GM21423 (cell line): ENCODE data around the gene SLC1A1.
"Not testable (repeated sequence)": the region's sequence is repeated elsewhere in the genome, so short reads cannot be mapped to it uniquely, and the experiment has no call there.

Source experiments
- ATAC-seq: cut with Tn5 transposase; IDR thresholded peaks from one replicate; pipeline ENCODE4 v1.9.1; 2021; ENCODE audit warnings: mild to moderate bottlenecking, moderate library complexity; ENCODE audit not compliant: unreplicated experiment

SLC1A1 gene

DNA sequence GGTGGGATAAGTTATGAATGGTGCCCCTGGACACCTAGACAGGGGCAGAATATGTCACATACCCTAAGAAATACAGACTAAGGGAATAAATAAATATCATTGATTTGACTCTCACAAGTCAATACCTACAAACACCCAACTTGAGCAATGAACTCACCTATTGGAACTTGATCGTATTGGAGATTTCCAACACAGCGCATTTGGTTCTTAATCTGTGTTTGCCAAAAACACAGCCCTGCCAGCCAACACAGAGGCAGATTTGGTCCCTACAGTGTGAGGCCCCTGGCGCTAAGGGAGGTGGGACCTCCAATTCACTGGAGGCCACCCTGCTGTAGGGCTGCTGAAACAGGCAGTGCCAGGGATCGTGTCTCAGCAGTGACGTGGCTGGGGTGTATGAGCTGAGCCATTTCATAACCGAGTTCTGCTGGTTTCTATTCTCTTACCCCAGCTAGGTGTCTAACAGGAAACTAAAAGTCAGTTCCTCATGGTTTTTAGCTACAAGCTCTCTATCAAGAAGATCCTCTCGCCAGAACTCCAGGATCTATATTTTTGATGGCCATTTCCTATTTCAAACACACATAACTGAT lies 84.5 kb downstream of the SLC1A1 start:
- ATAC-seq: no peak

DNA sequence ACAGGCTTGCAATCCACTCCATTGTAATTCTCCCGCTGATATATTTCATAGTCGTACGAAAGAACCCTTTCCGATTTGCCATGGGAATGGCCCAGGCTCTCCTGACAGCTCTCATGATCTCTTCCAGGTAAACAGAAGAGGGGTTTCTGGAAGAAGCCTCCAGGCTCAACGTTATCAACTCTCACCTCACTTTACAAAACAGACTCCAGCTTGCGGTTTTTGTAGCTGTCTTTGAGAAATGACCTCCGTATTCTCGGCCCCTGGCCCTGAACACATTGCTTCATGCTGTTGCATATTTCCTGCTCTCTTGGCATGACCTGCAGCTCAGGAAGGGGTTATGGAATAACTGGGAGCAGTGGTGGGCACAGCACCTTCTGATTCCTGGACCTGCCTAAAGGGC lies 85.7 kb downstream of the SLC1A1 start:
- ATAC-seq: no peak

DNA sequence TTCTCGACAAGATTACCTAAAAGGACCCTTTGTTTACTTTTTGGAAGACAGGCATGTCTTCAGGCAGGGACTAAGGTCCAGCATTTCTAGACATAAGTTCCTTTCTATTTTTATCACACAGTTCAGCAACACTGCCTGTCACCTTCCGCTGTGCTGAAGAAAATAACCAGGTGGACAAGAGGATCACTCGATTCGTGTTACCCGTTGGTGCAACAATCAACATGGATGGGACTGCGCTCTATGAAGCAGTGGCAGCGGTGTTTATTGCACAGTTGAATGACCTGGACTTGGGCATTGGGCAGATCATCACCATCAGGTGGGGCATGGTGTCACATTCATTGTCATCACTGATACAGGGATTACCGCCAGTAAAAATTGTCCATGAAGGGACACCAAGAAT lies 86.2 kb downstream of the SLC1A1 start:
- no peak for ATAC-seq

DNA sequence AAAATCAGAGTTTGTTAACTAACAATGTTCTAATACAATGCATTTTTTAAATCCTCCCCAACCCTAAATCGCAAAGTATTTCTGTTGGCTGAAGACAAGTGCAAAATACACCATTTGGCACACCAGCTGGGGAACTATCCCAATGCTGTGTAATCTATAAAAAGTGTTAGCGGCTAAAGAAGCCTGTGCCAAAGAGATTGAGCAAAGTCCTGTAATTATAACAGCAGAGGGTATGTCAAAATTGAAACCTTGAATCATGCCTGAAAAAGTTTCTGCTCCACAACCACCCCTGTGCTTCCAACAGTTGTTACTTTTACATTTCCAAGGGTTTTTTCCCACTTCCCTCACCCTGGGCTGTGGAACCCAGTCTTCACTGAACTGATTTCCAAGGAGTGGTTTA lies 88.7 kb downstream of the SLC1A1 start:
- no peak for ATAC-seq

DNA sequence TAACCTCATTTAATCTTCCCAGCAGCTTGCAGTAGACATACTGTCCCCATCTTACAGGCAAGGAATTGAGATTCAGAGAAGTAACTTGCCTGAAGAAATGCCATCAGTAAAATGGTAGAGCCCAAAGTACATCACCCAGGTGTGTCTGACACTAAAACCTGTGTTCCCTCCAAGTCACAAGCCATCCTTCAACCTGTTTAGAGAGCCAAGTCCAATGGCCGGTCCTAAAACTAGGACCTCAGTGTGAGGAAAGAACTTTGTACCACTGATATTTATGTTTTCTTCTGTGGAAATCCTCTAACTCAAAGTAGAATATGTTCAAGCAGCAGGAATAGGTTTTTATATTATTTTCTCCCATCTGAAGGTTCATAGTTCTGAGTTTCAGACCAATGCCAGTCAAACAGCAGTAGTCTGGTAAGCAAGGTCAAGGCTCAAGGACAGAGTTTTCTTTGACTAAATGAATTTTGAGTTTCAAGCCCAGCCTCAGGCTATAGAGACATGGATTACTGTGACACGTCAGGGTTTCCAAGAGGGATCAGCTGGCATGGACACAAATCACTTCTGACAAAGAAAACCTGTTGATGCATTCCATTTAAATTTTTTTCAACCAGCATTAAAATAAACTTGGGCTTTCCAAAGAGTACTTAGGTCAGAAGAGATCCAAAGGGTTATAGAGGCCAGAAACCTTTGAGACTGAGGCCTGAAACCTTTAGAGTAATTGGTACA lies 90.9 kb downstream of the SLC1A1 start:
- no peak for ATAC-seq

DNA sequence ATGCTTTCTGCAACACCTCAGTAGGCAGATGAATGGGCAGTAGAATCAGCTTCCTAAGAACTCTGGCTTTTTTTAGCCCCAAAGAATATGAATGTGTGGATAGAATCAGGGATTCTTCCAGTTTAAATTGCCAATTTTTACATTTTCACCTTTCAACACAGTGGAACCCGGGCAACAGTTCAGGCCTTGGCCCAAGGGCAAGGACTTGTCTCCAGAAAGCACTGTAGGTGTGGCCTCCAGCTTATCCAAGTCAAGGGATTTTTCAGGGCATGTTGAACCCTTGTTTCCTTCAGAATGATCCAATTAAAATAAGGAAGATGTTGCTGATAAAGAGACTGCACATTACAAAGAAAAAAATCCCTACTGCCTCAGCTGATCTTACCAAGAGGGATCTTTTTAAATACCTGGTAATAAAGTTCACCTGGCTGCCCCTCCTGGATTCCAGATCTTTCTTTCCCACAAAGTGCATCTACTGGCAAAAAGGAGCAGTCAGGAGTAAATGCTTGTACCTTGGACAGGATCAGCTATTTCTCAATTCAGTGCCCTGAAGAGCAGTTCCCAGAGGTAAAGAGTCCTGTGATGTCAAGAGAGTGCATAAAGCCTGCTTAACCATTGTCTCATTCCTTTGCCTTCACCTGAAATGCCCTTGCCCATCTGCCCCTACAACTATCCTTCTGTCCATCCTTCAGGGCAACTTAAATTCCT lies 91.7 kb downstream of the SLC1A1 start:
- no peak for ATAC-seq

DNA sequence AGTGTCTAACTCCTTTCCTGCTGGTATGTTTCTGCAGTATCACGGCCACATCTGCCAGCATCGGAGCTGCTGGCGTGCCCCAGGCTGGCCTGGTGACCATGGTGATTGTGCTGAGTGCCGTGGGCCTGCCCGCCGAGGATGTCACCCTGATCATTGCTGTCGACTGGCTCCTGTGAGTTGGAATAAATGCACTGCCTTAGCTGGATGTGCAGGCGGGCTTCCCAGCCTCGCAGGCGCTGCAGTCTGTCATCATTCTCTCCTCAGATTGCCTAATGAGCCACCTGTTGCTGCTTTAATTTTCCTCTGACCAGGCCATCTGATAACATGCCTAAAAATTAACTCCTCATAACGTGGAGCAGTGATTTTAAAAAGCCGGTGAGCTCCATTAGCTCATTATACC lies 92.7 kb downstream of the SLC1A1 start:
- no peak for ATAC-seq

DNA sequence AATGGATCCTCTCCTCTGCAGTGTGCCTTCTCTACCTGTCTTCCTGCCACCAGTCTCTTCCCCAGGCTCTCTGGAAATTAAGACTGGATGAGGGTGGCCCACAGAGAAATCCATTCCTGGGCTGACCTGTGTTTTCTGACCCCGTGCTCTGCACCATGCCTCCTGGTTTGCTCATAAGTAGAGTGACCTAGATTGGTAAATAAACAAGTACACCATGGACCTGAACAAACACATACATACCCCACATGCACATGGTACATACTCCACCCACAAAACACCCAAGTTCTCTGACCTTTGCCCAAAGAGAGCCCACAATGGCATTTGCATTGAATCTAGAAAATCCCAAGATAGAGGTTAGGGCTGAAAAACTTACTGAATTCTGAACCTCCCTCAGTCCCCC lies 94.4 kb downstream of the SLC1A1 start:
- no peak for ATAC-seq

DNA sequence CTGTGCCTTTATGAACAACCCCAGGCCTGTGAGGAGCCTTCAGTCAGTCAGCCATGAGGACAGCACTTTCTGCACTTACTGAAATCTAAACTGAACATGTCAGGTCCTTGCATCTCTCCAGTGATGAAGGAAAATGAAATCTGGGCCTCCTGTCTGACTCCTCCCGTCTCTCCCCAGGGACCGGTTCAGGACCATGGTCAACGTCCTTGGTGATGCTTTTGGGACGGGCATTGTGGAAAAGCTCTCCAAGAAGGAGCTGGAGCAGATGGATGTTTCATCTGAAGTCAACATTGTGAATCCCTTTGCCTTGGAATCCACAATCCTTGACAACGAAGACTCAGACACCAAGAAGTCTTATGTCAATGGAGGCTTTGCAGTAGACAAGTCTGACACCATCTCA lies 94.9 kb downstream of the SLC1A1 start:
- no peak for ATAC-seq

DNA sequence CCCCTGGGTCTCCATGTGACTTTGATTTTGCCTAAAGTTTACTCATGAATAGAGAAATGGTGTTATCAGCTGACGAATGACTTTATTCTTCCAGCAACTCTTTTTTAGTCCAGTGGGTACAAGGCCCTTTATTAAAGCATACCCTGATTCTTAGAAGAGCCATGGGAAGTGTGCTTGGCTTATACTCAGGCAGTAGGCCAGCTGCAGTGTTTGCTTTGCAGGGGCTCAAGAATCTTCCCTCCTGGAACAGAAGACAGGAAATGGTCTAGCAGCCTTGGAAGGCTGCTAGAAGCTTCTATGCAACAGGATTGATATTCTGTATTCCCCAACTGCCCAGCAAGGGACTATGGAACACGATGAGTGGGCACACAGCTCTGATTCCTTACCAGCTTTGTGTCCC lies 98.5 kb downstream of the SLC1A1 start:
- ATAC-seq: no peak

DNA sequence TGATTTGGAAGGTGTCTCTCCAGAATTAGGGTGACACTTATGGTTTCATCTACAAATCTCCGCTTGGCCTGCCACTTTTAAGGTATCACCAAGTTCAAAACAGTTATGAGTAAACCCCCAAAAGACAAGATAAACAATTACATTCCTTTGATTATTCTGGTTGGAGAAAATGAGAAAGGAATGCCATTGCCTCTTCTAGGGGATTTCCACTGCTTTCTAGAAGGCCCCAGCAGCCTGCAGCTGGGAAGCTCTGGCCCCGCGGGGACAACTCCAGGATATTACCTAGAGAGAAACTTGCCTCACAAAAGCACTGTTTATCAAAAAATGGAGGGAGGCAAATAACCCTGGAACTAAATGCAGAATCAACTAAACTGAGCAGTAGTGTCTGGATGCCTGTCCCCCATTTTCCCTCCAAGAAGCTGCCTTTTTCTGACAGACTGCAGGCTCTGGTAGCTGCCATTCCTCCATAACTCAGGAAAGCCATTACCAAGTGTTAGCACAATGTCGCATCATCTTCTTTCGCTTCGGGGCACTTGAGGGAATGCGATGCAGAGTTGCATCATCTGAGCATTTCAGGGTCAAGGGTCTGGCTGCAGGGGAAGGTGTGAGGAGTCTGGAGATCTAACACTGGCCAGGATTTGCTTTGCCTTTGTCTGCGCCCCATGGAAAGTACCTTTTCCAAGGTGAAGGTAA lies 100.3 kb downstream of the SLC1A1 start:
- no peak for ATAC-seq

DNA sequence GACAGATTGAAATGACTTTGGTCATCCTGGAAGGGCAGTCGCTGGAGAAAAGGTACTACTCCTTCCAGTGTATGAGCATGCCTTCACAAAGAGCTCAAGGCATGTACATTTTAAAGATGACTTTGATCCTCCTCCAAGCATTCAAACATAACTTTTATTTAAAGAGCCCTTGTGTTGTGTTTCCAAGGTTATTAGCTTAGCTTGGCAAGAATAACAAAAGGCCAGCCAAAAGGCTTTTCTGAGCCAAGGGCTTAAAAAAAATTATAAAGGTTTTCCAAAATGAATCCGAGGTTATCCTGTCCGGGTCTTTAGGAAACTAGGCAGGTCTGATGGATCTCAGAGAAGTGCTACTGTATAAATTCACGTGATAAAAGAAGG lies 100.8 kb downstream of the SLC1A1 start:
- no peak for ATAC-seq

DNA sequence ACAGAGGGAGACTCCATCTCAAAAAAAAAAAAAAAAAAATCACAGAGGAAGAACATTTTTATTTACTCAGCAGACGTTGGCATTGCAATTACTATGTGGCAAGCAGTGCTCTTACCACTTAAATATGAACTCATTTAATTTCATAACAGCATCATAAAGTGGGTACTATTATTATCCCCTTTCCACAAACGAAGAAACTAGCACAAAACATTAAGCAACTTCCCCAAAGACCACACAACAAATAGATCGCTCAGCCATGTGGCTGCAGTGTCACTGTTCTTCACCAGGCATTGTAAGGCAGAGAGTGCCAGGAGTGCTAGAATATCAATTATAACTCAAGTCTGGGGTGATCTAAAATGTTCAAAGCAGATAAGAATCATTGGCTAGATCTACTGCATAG lies 102.0 kb downstream of the SLC1A1 start:
- ATAC-seq: no peak

DNA sequence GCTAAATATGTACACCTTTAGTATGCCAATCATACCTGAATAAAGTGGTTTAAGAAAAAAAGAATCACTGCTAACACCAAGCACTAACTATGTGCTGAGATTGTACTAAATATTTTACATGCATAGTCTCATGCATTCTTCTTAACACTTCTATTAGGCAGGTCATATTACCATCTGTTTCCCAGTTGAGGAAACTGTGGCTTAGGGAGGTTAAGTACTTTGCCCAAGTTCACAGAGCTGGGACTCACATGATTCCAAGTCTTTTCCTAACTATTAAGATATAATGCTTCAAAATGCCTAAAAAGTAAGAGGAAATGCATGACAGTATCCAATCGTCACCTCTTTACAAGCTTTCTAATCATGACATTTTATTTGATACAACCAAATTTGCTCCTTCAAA lies 102.6 kb downstream of the SLC1A1 start:
- ATAC-seq: no peak

DNA sequence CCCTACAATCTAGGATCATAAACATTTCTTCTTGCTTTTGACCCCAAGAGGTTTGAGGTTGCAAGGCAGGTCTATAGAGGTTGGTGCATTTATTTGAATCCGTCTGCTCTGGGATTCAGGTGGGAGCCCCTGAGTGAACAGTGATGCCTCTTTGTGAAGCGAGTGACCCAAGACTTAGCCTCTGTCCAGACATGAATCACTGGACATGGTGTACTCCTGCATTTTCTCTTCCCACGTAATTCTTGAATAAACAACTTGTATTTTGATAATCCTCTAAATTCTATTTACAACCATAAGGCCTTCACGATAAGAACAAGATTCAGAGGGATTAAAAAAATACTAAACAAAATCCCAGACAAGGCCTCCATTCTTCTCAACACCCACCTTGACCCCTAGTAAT lies 104.3 kb downstream of the SLC1A1 start:
- no peak for ATAC-seq

DNA sequence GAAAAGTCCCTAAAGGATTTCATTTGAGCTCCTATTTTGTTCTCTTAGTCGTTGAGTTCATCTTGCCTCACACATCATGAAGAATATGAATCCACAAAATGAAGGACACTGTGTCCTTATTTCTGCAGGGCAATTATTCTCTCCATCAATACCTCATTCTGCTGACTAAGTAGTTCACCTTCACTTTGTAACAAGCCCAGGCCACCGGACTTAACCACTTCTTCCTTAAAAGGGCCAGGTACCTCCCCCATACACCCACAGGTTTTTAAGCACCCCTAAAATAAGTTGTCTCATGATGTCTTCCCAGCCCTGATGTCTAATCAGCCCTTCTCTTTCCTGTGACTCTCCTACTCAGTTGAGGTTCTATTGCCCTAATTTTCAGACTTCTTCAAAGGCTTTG lies 104.7 kb downstream of the SLC1A1 start:
- ATAC-seq: no peak

DNA sequence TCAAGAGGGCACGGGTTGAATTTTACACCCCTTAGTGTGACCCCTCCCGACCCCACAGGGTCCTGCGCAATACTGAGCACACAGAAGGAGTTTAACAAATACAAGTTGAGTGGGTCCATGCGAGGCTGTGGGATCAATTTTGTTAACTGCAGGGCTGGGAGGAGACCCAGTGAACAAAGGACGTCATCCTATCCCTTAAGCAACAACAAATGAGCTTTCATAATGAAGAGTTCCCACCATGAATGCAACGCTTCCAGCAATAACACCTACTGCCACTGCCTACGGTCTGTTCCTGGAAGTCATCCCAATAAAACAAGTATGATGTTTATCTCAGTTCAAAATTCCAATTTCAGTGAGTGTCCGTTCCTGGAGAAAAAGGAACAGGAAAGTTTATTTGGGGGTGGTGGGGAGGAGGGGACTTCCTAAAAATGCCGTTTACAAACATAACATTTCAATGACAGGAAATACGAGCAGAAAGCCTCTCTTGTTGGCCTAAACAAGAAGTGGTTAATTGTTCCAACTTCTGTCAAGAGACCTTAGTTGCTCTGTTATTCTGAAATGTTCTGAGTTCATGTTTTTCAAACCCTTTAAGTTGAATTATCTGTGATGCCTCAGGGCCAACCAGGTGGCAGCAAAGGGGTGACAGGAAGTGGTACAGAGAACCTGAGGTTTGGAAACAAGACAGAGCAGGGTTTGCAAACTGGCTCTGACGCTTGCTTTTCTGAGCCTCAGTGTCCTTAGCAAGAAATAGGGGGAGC lies 106.1 kb downstream of the SLC1A1 start:
- ATAC-seq: peak; percentile 75

DNA sequence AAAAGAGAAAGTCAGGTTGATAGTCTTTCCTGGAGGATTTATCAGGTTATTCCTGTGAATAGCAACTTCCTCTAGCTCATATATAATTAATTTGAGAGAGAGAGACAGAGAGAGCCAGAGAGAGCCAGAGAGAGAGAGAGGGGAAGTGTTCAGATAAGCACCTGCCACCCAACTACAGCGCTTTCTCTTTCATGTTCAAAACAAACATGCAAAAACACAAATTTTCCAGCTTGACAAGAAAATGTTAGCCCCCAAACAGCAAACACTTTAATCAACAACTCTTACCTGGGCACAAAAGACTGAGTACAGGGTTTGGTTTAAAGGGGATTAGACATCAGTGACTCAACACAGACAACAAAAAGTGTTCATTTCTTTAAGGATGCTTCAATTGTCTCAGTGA lies 110.1 kb downstream of the SLC1A1 start:
- no peak for ATAC-seq

DNA sequence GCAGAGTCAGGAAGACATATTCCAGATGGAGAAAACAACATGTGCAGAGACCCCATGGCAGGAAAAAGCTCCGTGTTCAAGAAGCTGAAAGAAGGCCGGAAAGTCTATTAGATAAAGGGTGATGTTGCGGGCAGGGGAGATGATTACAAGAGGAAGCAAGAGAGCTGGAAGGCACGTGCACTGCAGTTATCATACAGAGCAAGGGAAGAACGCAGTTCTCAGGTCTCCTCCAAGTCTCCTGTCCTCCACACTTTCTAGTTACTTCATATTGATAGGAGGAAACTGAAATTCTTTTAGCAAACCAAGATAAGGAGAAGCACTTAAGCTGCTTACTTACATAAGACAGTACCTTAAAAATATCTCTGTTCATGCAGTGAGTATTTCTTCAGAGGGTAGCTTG lies 113.6 kb downstream of the SLC1A1 start:
- ATAC-seq: no peak

DNA sequence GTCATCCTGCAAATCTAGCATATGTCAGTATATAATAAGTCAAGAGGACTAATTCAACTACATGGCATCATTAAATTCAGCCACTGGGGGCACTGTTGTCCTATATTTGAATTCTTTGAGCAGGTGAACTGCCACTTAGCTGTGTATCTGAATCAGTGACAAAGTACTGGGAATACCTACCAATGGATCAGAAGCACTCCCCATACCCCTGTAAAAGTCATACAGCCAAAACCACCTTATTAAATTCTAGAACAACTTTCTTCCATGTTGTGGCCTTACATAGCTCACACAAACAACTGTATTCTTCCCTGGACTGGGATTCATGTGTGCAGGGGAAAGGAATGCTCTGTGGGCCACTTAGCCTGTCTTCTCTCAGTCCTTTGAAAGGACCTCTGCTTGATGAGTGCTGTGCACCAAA lies 114.4 kb downstream of the SLC1A1 start:
- peak; percentile 83 for ATAC-seq

DNA sequence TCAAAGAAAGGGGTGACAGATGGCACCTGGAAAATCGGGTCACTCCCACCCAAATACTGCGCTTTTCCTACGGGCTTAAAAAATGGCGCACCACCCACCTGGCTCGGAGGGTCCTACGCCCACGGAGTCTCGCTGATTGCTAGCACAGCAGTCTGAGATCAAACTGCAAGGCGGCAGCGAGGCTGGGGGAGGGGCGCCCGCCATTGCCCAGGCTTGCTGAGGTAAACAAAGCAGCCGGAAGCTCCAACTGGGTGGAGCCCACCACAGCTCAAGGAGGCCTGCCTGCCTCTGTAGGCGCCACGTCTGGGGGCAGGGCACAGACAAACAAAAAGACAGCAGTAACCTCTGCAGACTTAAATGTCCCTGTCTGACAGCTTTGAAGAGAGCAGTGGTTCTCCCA lies 115.8 kb downstream of the SLC1A1 start:
- not testable (repeated sequence) for ATAC-seq
